CD4-positive, alpha-beta T cell (primary cell): Measurements from ENCODE around the gene RHBDF1. TPM values are rescaled to one million over a fixed set of nuclear protein-coding genes. Genes with fewer than 3 reads are reported as not detected.

ENCODE experiments used
- ATAC-seq: fragments of 200-7000 bp; cut with Tn5 transposase; one replicate; pipeline ENCODE4 v1.10.0; 2022; ENCODE audit warnings: mild to moderate bottlenecking; ENCODE audit not compliant: poor library complexity
- CTCF ChIA-PET: fragments of 350-600 bp; sonication (Branson Sonifier 250); formaldehyde crosslinking; loops from one replicate; lab custom pipeline; 2021; ENCODE audit warnings: antibody characterized with exemption, inconsistent platforms; lab: Charles Lee
- POLR2A ChIA-PET: fragments of 350-600 bp; sonication (Branson Sonifier 250); formaldehyde crosslinking; loops from one replicate; lab custom pipeline; 2021; ENCODE audit warnings: antibody characterized with exemption, inconsistent platforms; lab: Charles Lee
- DNase-seq, 14 experiments: peaks; one replicate each; pipeline ENCODE4 v3.0.0-alpha.2; 2013 to 2020; ENCODE audit warnings: mixed read lengths in 2 of 14
- H3K27ac ChIP-seq, 2 donors: one replicate each; pipeline versions ENCODE4 v1.5.1 to v1.7.0; 2013; ENCODE audit warnings: low read length in 2 of 2, low read depth in 1 of 2, mild to moderate bottlenecking in 1 of 2
- H3K27me3 ChIP-seq, 2 experiments: 1 replicate in 1 of 2; 2 replicates in 1 of 2; pipeline versions ENCODE4 v1.6.1 to v1.7.0; 2013; ENCODE audit warnings: low read length in 2 of 2, control low read depth in 1 of 2, mild to moderate bottlenecking in 1 of 2, moderate library complexity in 1 of 2; ENCODE audit not compliant: insufficient read depth in 2 of 2, control insufficient read depth in 1 of 2
- H3K36me3 ChIP-seq: one replicate; pipeline ENCODE4 v1.6.1; 2013; ENCODE audit warnings: low read length, control low read depth; ENCODE audit not compliant: insufficient read depth
- H3K4me1 ChIP-seq: one replicate; pipeline ENCODE4 v1.6.1; 2013; ENCODE audit warnings: low read length, control low read depth; ENCODE audit not compliant: insufficient read depth
- H3K4me3 ChIP-seq: one replicate; pipeline ENCODE4 v1.5.1; 2013; ENCODE audit warnings: mild to moderate bottlenecking, low read length, moderate library complexity
- H3K9me3 ChIP-seq, 2 experiments: 1 replicate in 1 of 2; 2 replicates in 1 of 2; pipeline versions ENCODE4 v1.6.1 to v1.7.0; 2013; ENCODE audit warnings: low read length in 2 of 2, mild to moderate bottlenecking in 2 of 2, control low read depth in 1 of 2, moderate library complexity in 1 of 2; ENCODE audit not compliant: control insufficient read depth in 1 of 2, insufficient read depth in 1 of 2
- H3K27ac Mint-ChIP-seq: one replicate; pipeline ENCODE4 v1.8.0; 2020; ENCODE audit warnings: mixed read lengths
- H3K27me3 Mint-ChIP-seq: one replicate; pipeline ENCODE4 v1.8.0; 2021; ENCODE audit warnings: mixed read lengths
- H3K36me3 Mint-ChIP-seq: one replicate; pipeline ENCODE4 v1.8.0; 2021; ENCODE audit warnings: low read depth, mixed read lengths
- H3K4me1 Mint-ChIP-seq: one replicate; pipeline ENCODE4 v1.8.0; 2021; ENCODE audit warnings: low read depth, mixed read lengths
- H3K4me3 Mint-ChIP-seq: one replicate; pipeline ENCODE4 v1.8.0; 2020; ENCODE audit warnings: mild to moderate bottlenecking, mixed read lengths
- H3K9me3 Mint-ChIP-seq: one replicate; pipeline ENCODE4 v1.8.0; 2020; ENCODE audit warnings: mixed read lengths
- CTCF ChIP-seq: fragments of 200-600 bp; IDR thresholded peaks from one replicate; pipeline ENCODE4 v1.8.0; 2022; ENCODE audit warnings: antibody characterized with exemption, mild to moderate bottlenecking
- intact Hi-C, 2 experiments: fragments of 100-400 bp; cut with DNase I in 1 of 2; cut with micrococcal nuclease in 1 of 2; formaldehyde crosslinking; loops; one replicate each; pipeline versions ENCODE4 v1.15.1 to v1.9.0; 2023 to 2025; cut with DNase I, micrococcal nuclease
- total RNA-seq, 174 experiments: library from RNA in 2 of 174; stranded (reverse) in 2 of 174; gene quantifications; one replicate each; pipeline ENCODE4 v1.2.3 and lab custom pipeline; 2021 to 2026

RHBDF1 gene
- total RNA-seq, 2 experiments from 2014 or later, result 0.33 to 0.34 TPM

GRCh38 chr16:42691-43090, 29.7 kb downstream of the RHBDF1 start:
- POLR2A ChIA-PET, result interaction anchor here (1.1 kb wide), 1 partner anchor 11 kb away, joined by 3 read pairs; the partner anchor contains the start of gene POLR3K
- H3K36me3 Mint-ChIP-seq, result peaks cover 65% of the 10 kb centered on the region
- no peak for DNase-seq
- H3K27ac Mint-ChIP-seq, result peak overlapping the region; percentile 22
- intact Hi-C loops, result no loop called here
- no peaks in the 10 kb centered on the region for H3K9me3 Mint-ChIP-seq
- Histone ChIP-seq H3K9me3 (no peaks in the 10 kb centered on the region), H3K36me3 (peaks cover 39% of the 10 kb centered on the region), H3K27ac (no peak overlapping the region), H3K4me3 (no peak overlapping the region), H3K4me1 (peaks cover 30% of the 10 kb centered on the region), H3K27me3 (no peaks in the 10 kb centered on the region)
- no peak for TF ChIP-seq CTCF
- ATAC-seq, result no peak
- H3K4me3 Mint-ChIP-seq, result no peak overlapping the region
- no peaks in the 10 kb centered on the region for H3K27me3 Mint-ChIP-seq
- CTCF ChIA-PET, result no interaction called here
- peaks cover 33% of the 10 kb centered on the region for H3K4me1 Mint-ChIP-seq

- no peaks in the 10 kb centered on the region for H3K27me3 ChIP-seq
- no peaks in the 10 kb centered on the region for H3K9me3 ChIP-seq
- ChIA-PET CTCF (no interaction called here), POLR2A (no interaction called here)
- H3K4me1 Mint-ChIP-seq, result peaks cover 33% of the 10 kb centered on the region
- peaks cover 35% of the 10 kb centered on the region for H3K36me3 ChIP-seq
- ATAC-seq, result no peak
- no peak for DNase-seq
- H3K27me3 Mint-ChIP-seq, result no peaks in the 10 kb centered on the region
- TF ChIP-seq CTCF, result no peak
- no peaks in the 10 kb centered on the region for H3K9me3 Mint-ChIP-seq
- H3K27ac ChIP-seq, result no peak overlapping the region
- H3K4me3 Mint-ChIP-seq, result no peak overlapping the region
- peaks cover 60% of the 10 kb centered on the region for H3K36me3 Mint-ChIP-seq
- H3K4me1 ChIP-seq, result peaks cover 33% of the 10 kb centered on the region
- H3K4me3 ChIP-seq, result no peak overlapping the region
- intact Hi-C loops, result no loop called here
- peak overlapping the region; percentile 22 for H3K27ac Mint-ChIP-seq
Observed at GRCh38 chr16:42069-42457, 30.4 kb downstream of the RHBDF1 start.

- Mint-ChIP-seq H3K4me3 (no peak overlapping the region), H3K27me3 (no peaks in the 10 kb centered on the region), H3K4me1 (peaks cover 33% of the 10 kb centered on the region), H3K9me3 (no peaks in the 10 kb centered on the region), H3K27ac (no peak overlapping the region), H3K36me3 (peaks cover 55% of the 10 kb centered on the region)
- CTCF ChIA-PET, result no interaction called here
- POLR2A ChIA-PET, result no interaction called here
- Histone ChIP-seq H3K4me1 (peaks cover 33% of the 10 kb centered on the region), H3K27me3 (no peaks in the 10 kb centered on the region), H3K4me3 (no peak overlapping the region), H3K36me3 (peaks cover 31% of the 10 kb centered on the region), H3K9me3 (no peaks in the 10 kb centered on the region), H3K27ac (no peak overlapping the region)
- DNase-seq (no peak), ATAC-seq (no peak)
- TF ChIP-seq CTCF, result no peak
- intact Hi-C loops, result no loop called here
Observed at GRCh38 chr16:41439-42068, 30.9 kb downstream of the RHBDF1 start.
